ENCODE measurements around the gene PSMC1.
"Not testable (repeated sequence)": the region's sequence is repeated elsewhere in the genome, so short reads cannot be mapped to it uniquely, and the experiment has no call there.

The PSMC1 gene

GRCh38 chr14:90256354-90257131, at the start of gene PSMC1:
TSS of gene PSMC1 (plus strand) at chr14:90256553. CDS start at chr14:90256598, 45 bp downstream.
- DNase-seq (ENCODE audit: low spot score): peak; percentile 93

- no peak for DNase-seq (ENCODE audit: low spot score)
Observed at GRCh38 chr14:90213099-90213748, 43.1 kb upstream of the PSMC1 start.

GRCh38 chr14:90228478-90228877, 27.9 kb upstream of the PSMC1 start:
- no peak for DNase-seq (ENCODE audit: low spot score)

DNA sequence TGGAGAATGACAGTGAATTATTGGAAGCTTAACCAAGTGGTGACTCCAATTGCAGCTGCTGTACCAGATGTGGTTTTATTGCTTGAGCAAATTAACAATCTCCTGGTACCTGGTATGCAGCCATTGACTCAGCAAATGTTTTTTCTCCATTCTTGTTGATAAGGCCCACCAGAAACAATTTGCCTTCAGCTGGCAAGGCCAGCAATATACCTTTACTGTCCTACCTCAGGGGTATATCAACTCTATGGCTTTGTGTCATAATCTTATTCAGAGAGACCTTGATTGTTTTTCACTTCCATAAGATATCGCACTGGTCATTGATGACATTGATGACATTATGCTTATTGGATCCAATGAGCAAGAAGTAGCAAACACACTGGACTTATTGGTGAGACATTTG, 26.4 kb upstream of the PSMC1 start:
- not testable (repeated sequence) for DNase-seq (ENCODE audit: low spot score)

DNA sequence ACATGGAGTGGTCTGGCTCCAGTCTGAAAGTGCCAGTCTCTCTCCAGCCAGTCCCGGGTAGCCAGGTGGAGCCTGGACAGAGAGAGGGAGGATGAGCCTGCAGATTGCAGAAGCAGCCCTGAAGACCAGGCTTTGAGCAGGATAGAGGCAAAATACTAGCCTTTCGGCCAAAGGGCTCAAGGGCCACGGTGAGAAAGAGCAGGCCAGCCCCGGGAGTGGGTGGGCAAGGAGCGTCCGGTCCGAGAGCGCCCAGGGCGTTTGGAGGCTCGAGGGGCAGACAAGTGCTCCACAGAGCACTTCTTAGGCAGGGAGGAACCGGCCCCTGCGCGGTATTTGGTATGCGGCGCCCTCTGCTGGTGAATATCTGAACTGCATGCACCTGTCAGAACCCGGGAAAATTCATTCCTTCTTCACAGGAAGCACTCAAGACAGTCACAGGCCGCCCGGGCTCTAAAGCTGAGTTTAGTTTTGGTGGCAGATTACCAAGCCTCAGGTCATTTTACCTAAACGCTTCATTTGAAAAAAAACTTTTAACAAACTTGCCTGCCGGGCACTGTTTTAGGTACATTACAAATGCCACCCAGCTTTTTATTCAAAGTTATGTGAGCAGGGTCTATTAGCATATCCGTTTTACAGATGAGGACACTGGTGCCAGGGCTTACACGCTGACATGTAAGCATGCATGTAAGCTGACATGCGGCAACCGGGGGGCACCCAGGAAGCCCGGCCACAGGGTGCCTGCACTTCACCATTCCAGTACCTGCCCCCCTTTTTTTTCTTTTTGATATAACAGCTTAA, 21.0 kb upstream of the PSMC1 start:
- peak; percentile 73 for DNase-seq (ENCODE audit: low spot score)

GRCh38 chr14:90239139-90239538, 17.2 kb upstream of the PSMC1 start:
- DNase-seq (ENCODE audit: low spot score): no peak

- DNase-seq (ENCODE audit: low spot score): no peak
Observed at GRCh38 chr14:90242444-90242843, 13.9 kb upstream of the PSMC1 start.

DNA sequence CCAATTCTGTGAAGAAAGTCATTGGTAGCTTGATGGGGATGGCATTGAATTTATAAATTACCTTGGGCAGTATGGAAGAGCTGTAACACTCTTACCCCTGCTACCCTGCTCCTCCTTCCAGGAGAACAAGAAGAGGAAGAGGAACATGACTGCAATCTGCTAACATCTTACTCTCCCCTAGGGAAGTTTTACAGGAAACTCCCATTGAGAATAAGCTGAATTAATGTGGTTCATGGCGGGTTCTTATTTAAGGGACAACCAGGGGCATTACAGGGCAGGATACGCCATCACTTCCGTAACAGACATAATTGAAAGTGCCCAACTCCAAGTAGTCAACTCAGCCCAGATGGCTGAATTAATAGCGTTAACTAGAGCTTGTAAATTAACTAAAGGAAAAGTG, 9.4 kb upstream of the PSMC1 start:
- no peak for DNase-seq (ENCODE audit: low spot score)

DNA sequence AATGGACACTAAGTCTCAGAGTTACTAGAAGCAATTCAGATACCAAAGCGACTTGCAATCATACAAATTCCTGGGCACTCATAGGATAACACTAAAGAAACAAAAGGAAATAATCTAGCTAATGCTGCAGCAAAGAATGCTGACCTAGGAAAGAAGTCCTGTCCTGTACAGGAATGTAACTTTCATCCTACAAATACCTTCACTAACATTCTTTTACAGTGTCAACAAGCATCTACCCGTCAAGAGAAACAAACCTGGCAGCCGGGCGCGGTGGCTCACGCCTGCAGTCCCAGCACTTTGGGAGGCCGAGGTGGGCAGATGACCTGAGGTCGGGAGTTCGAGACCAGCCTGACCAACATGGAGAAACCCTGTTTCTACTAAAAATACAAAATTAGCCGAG, 8.9 kb upstream of the PSMC1 start:
- DNase-seq (ENCODE audit: low spot score): not testable (repeated sequence)

DNA sequence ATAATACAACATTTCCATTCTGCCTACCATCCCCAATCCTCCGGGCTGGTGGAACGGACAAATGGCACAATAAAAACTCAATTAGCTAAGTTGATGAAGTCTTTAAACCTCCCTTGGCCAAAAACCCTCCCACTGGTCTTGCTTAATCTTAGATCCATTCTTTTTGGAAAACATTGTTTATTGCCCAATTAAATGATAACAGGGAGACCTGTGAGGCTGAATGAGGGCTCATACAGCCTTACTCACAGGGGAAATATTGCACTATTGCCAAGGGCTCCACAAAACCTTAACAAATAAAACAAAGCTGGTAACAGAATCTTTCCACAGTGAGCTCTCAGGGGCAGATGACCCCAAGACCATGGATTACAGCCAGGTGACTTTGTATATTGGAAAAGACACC, 7.8 kb upstream of the PSMC1 start:
- no peak for DNase-seq (ENCODE audit: low spot score)

- DNase-seq (ENCODE audit: low spot score): no peak
Observed at GRCh38 chr14:90253826-90254225, 2.5 kb upstream of the PSMC1 start.

GRCh38 chr14:90255871-90256270, 482 bp upstream of the PSMC1 start:
- DNase-seq (ENCODE audit: low spot score): no peak

GRCh38 chr14:90263748-90264449, 7.5 kb downstream of the PSMC1 start:
- DNase-seq (ENCODE audit: low spot score): no peak

- no peak for DNase-seq (ENCODE audit: low spot score)
Observed at GRCh38 chr14:90266441-90267154, 10.2 kb downstream of the PSMC1 start.

- DNase-seq (ENCODE audit: low spot score): no peak
Observed at GRCh38 chr14:90268420-90268819, 12.1 kb downstream of the PSMC1 start.

DNA sequence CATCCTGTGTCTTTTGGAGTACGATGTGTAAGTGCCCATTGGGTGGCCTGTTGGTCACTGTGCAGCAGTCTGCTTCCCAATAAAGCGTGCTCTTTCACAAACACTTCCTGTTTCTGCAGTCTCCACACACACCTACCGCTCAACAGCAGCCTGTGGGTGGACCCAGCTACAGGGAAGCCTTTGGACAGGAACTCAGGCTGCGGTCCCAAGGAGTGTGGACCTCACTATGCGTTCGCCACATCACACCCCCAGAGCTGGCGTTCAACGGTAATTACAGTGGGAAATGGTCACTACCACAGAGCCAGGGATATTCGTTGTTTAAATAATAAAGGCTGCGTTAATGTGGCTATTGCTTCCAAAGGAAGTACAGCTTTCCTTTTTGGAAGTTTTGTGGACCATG, 16.2 kb downstream of the PSMC1 start:
- no peak for DNase-seq (ENCODE audit: low spot score)

DNA sequence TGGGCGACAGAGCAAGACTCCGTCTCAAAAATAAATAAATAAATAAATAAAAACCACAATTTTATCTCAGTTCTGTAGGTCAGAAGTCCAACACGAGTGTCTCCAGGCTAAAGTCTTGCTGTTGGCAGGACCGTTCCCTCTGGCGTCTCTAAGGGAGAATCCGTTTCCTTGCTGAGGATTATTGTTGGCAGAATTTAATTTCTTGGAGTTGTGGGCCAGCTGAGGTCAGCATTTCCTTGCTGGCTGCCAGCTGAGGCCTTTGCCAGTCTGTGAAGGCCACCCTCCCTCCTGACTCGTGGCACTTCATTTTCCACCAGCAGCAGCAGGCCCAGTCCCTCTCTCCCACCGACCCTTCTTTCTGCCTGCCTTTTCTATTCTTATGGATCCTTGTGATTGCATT, 17.2 kb downstream of the PSMC1 start:
- DNase-seq (ENCODE audit: low spot score): no peak

GRCh38 chr14:90274019-90274418, 17.7 kb downstream of the PSMC1 start:
- DNase-seq (ENCODE audit: low spot score): no peak

DNA sequence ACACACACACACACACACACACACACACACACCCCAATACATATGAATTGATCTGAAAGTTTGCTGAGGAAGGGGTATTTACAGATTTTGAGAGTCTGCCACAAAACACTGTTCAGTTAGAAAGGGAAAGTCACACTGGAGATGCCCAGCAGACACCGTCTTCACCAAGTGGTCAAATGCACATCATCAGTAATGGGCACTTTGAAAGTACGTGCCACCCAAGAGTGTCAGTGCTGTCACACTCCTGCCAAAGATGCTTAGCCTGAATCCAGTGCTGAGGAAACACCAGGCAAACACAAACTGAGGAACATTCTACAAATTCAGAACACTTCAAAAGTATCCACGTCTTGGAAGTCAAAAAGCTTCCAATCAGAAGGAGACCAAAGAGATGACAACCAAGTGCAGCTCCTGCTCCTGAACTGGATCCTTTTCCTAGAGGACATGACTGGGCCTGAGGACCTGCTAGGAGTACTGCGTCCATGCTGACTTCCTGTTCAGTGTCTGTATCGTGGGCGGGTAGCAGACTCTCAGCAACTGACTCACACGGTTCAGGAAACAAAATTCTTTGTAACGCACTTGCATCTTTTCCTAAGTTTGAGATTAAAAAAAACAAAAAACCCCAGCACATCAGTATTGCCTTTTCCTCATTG, 18.6 kb downstream of the PSMC1 start:
- no peak for DNase-seq (ENCODE audit: low spot score)

DNA sequence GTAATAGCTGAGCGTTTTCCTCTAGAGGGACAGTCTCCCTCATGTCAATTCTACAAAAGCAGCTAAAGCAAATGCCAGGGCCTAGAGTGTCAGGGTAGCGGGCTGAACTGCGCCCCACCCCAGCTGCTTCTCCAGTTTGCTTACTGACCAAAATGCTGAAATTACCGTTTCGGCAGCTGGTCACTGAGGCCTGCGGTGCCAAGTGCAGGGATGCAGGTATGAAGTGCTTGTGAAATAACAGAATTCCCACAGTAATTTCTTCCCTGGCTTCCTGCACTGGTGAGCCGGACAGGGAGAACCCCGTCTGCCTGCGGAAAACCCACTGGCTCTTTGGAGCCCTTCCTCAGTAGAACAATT, 19.1 kb downstream of the PSMC1 start:
- DNase-seq (ENCODE audit: low spot score): no peak

- DNase-seq (ENCODE audit: low spot score): no peak
Observed at GRCh38 chr14:90275820-90276219, 19.5 kb downstream of the PSMC1 start.
